GM21619 (cell line): ENCODE data around the gene DCT.

Source experiments
- ATAC-seq: cut with Tn5 transposase; IDR thresholded peaks from one replicate; pipeline ENCODE4 v1.9.1; 2021; ENCODE audit not compliant: unreplicated experiment

The DCT gene

GRCh38 chr13:94454906-94455305 is 24.6 kb downstream of the DCT start:
- ATAC-seq, result no peak

DNA sequence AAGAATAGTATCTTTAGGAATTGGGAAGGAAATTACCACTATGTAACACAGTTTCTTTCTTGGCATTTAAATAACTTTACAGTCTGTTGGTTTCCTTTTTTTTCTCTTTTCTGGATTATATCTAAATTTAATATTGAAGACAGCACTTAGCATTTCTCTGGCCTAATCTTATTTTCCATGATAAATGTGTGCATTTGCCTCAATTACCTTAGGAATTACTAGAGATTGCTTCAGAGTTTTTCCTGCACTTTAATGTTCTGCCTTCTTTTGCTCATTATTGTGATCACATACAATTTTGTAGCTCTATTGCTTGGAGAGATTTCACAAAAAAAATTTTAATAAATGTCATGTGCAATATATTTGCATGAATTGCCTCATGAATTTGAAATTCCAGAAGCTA is 25.1 kb downstream of the DCT start:
- ATAC-seq, result no peak

DNA sequence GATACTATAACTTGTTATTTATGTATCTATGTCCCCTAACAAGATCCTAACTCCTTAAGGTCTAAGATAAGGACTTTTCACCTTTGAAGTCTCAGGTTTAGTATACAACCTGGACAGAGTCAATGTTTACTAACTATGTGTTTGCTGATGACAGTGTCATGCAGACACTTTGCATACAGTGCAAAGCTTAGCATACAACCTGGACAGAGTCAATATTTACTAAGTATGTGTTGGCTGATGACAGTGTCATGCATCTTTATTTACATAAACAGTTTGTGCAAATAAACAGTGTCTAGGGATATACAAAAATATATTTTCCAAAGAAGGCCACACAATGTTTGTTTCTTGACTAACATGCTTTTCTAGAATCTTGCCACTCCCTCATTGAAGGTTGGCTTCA is 34.7 kb downstream of the DCT start:
- no peak for ATAC-seq

DNA sequence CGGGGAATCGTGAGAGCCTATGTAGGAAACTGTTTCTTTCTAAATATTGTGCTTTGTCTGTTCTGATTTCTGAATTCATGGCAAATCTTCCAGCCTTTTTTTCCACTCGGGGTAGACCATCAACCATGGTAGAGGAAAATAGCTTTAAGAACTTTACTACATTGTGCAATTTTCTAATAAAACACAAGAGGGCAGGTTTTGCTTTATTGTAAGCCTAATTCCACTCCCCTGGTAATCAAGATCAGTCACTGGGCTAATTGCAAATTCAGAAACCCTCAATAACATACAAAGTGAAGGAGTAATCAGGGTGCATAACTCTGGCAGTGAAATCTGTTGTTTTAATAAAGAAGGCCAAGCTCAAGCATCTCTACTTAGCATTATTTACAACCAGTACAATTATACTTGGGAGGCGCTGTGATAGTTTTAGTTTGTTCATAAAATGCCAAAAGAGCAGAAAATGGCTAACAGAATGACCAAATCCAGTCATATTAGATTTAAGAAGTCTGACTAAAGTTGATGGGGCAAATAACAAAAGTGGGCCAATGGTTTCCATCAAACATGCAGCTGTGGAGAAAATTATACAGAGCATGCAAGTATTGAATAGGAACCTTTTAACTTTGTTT is 43.8 kb downstream of the DCT start:
- ATAC-seq, result peak; percentile 44

GRCh38 chr13:94433055-94433961 is 46.2 kb downstream of the DCT start:
- ATAC-seq, result peak; percentile 79

GRCh38 chr13:94431987-94432386 is 47.5 kb downstream of the DCT start:
- no peak for ATAC-seq

DNA sequence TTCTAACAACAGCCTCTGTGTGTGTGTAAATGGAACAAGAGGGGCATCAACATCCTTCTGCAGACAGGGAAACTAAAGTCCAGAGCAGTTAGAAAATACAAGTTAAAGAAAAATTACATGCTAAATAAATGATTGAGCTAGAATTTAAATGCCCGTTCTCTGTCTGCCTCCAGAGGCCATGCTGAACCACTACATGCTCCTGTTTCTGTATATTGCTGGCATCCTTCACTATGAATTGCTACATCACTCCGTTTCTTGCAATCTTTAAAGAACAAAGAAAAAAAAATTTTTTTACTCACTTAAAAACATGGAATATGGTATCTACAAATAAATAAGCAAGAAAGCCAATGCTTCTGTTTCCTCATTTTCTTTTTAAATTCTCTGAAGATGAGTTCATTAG is 47.9 kb downstream of the DCT start:
- no peak for ATAC-seq

DNA sequence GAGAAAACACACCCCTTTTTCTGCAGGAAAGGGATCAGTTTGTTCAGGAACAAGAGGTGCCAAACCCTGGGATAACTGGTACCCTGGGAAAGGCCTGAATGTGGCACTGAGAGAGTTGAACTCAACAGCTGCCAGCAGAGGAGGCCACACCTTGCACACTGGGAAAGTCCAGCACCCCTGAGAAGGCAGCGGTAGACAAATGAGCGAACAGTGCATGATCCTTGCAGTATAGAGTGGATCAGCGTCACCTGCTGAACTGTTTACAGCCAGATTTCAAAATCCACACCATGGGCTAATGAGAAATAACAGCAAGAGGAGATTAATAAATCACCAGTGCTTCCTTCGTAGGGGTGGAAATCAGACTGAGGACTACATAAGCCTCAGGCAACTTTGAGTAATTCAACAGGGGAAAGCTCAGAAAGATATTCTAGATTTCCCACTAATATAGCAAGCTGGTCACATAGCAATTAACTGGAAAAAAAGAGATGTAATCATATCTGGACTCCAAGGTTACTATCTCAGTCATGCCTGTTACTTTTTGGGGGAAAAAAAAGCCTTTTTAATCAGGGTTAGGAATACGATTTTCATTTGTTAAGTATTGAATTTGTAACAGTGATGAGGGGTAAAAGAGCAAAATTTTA is 52.0 kb downstream of the DCT start:
- ATAC-seq, result no peak

- ATAC-seq, result no peak
These were observed 59.6 kb downstream of the DCT start for GRCh38 chr13:94419925-94420305.

DNA sequence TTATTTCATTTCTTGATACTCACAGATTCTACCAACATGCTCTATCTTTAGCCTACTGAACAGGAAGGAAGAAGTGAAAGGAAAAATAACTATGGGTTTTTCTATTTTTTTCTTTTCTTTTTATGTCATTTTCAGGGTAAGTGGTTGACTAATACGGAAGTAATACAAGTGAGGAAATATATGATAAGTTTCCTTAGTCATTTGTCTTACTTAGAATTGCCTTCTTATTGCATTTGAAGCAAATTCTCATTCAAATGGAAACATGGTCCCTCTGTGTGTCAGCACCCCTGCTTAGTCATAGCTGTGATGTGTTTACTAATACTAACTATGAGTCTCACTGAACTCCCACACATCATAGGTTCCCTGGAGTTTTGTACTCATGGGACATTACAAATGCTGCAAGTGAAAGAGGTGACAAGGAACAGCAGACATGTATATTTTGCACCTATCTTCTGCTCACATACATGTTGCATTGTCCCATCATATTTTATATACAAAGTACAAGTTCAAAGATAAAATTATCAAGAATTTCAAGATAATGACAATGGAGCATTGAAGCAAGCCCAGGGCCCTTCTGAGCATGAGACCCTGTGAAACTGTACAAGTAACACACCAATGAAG is 60.1 kb downstream of the DCT start:
- peak; percentile 67 for ATAC-seq

- no peak for ATAC-seq
These were observed 62.2 kb downstream of the DCT start for GRCh38 chr13:94417294-94417693.

GRCh38 chr13:94416454-94417080 is 62.9 kb downstream of the DCT start:
- no peak for ATAC-seq

DNA sequence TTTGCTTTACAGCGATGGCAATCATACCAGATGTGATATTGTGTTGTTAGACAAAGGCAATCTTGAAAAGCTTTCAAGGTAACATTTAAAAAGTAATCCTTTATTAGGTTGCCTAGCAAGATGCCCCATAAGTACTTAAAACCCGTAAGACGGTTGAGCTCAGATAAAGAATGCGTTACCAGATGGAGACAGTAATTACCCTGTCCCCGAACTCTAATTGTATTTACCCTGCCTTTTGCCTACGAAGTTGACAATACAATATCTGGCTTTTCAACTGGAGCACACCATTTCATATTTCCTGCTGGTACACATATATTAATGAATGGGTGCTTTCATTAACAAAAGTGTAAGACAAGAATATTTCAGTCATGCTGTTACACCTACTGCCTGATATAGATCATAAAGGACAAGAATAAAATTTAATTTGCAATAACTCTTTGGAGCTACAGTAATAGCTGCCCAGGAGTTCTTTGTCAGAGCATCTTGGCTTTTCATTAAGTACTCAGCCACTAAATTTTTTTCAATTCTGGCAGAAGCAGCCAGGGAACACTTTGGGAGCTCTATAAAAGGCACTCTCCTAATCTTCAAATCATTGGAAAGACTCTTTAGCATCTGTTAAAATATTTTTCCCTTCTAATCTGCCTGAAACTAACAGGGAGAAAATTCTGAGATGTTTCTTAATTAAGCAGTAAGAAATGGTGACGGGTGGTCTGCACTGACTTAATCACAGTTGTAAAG is 63.8 kb downstream of the DCT start:
- no peak for ATAC-seq

DNA sequence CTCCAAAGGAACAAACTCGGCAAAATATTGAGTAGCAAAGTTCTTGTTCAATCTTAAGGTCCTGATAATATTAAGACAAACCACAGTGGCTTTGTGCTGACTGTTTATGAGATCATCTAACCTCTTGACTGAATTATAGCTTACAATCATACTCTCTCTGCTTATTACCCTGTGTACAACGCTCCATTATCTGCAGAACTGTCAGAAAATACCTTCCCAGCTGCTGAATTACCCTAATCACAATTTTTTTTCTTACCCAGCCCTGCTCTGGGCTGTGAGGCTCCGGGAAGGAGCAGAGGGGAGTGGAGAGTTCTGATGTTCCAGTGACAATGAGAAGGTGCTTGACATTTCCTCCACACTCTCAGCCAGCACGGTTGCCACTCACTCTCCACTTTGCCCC is 64.8 kb downstream of the DCT start:
- ATAC-seq, result no peak

GRCh38 chr13:94414141-94414540 is 65.3 kb downstream of the DCT start:
- no peak for ATAC-seq

DNA sequence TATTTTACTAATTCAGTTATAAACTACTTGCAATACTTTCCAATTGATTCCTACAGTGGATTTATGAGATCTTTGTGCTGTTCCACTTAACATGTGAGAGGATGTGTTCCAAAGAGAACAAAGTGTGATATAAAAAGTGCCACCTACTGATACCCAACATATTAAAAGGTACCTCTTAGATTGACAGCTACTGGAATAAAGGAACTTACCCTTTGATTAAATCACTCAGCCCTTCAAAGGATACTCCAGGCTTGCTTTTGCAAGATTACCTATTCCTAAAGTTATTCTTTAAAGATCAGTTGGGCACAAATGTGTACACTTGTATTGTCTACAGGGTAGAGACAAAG is 65.9 kb downstream of the DCT start:
- ATAC-seq, result no peak

DNA sequence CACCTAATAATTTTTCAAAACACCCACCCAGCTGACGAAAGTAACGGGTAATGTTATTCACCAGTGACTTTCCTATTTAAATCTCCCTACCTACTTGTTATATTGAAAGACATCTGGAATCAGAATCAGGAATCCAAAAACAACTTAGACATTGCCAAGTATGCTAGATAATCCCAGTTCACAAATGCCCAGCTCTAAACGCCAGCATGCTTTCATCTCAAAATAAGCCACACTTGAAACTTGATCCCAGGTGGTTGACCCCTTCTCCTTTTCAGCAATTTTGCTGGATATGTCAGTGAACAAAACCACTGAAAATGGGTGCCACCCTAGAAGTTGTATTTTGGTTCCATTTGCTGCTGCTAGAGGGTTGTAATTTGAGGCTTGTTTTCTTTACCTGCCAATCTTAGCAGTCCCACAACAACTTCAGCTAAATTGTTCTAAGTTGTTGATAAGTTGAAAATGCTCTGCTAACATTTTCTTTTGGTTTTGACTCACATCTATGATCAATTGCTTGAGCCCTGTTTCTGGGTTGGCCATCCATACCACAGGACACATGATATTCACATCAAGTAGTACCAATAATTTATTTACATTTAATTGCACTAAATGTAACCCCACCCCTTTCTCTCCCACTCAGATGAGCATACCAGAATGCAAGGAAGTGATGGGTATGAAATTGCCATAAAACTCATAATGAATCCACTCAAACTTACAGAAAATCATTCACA is 66.4 kb downstream of the DCT start:
- ATAC-seq, result no peak

- ATAC-seq, result no peak
These were observed 67.7 kb downstream of the DCT start for GRCh38 chr13:94411747-94412146.

- no peak for ATAC-seq
These were observed 71.0 kb downstream of the DCT start for GRCh38 chr13:94408314-94409036.
